ENCODE data around the gene CRIP1. TPM values are rescaled to one million over a fixed set of nuclear protein-coding genes. Genes with fewer than 3 reads are reported as not detected.

Gene CRIP1
- total RNA-seq, 1 experiment from 2014 or later = 6.9 TPM

DNA sequence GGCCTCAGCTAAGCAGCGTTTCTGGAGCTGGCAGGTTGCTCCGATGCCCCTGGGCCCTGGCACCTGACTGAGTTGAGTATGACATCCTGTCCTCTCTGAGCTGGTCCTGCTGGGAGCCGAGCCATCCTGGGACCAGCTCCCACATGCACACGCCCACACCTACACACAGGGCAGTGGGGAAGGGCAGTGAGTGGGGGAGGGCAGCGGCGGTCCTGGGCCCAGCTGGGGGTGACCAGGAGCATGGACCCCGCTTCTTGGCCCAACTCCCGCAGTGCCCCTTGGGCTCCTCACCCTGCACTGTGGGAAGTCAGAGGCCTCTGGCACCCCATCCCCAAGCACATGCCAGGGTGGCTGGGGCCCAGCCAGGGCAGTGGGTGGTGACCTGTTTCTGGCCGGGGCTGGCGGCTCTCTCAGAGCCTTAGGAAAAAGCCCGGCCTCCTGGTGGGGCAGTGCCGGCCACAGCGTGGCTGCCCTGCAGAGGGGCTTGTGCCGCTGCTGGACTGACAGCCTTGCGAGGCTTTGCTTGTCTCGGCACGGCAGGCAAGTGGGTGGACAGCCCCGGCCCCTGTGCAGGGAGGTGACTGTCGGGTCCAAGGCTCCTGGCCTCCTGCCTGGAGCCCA lies 18.0 kb upstream of the CRIP1 start:
- no CpG with 5 or more reads among the region's 19 CpGs for WGBS (ENCODE audit: extremely low coverage, insufficient read length, low lambda C conversion rate)
- no peak overlapping the region for H3K18ac ChIP-seq (ENCODE audit: insufficient read length, low read depth, low read length)
- TF ChIP-seq, protein P1, sequence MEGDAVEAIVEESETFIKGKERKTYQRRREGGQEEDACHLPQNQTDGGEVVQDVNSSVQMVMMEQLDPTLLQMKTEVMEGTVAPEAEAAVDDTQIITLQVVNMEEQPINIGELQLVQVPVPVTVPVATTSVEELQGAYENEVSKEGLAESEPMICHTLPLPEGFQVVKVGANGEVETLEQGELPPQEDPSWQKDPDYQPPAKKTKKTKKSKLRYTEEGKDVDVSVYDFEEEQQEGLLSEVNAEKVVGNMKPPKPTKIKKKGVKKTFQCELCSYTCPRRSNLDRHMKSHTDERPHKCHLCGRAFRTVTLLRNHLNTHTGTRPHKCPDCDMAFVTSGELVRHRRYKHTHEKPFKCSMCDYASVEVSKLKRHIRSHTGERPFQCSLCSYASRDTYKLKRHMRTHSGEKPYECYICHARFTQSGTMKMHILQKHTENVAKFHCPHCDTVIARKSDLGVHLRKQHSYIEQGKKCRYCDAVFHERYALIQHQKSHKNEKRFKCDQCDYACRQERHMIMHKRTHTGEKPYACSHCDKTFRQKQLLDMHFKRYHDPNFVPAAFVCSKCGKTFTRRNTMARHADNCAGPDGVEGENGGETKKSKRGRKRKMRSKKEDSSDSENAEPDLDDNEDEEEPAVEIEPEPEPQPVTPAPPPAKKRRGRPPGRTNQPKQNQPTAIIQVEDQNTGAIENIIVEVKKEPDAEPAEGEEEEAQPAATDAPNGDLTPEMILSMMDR (conservative IDR thresholded peaks at IDR 0.05) = no peak
- no peak overlapping the region for H4K8ac ChIP-seq (replicated peaks; ENCODE audit: insufficient read length, low read depth, low read length)
- DNase-seq = no peak
- Mint-ChIP-seq H3K27me3 (ENCODE audit: low read depth) (no peaks in the 10 kb centered on the region), H3K4me3 (no peak overlapping the region), H3K4me1 (peaks cover 2 to 7% of the 10 kb centered on the region in 2 experiments; a peak in 2 of 4 replicates), H3K36me3 (ENCODE audit: insufficient read depth in 1 of 3, low read depth in 3 of 3) (peaks cover 3 to 15% (median 11%) of the 10 kb centered on the region in 3 experiments; a peak in 5 of 7 replicates), H3K9me3 (no peaks in the 10 kb centered on the region), H3K27ac (no peak overlapping the region)
- no peaks in the 10 kb centered on the region for H3K79me1 ChIP-seq (ENCODE audit: insufficient read depth, low read depth, low read length, poor library complexity, severe bottlenecking)
- no peak overlapping the region for H4K91ac ChIP-seq (ENCODE audit: insufficient read length, low read depth, low read length)
- H3K4me2 ChIP-seq (ENCODE audit: insufficient read depth, insufficient read length, low read length) = no peak overlapping the region
- no peak overlapping the region for H3K56ac ChIP-seq (ENCODE audit: insufficient read length, low read depth, low read length)
- no peak overlapping the region for H2AK5ac ChIP-seq (ENCODE audit: insufficient read length, low read length)
- H4K5ac ChIP-seq (ENCODE audit: insufficient read length, low read depth, low read length) = no peak overlapping the region
- no peaks in the 10 kb centered on the region for H3K23me2 ChIP-seq (ENCODE audit: insufficient read length, low read depth, low read length, poor library complexity, severe bottlenecking)
- no peak overlapping the region for H2BK20ac ChIP-seq (ENCODE audit: low read depth, low read length, poor library complexity, severe bottlenecking)
- no peak overlapping the region for H2BK15ac ChIP-seq (ENCODE audit: low read depth, low read length)
- no peaks in the 10 kb centered on the region for H4K20me1 ChIP-seq (ENCODE audit: control insufficient read depth, insufficient read depth, insufficient read length)
- H3K4ac ChIP-seq (ENCODE audit: low read depth, low read length) = no peak overlapping the region
- no peaks in the 10 kb centered on the region for H3K27me3 ChIP-seq (ENCODE audit: insufficient read depth, low read length)
- H2BK120ac ChIP-seq (ENCODE audit: low read depth, low read length, poor library complexity, severe bottlenecking) = no peak overlapping the region
- H3K9ac ChIP-seq (ENCODE audit: extremely low read depth, insufficient read length, low read length) = no peak overlapping the region
- no peak overlapping the region for H2AFZ ChIP-seq (ENCODE audit: low read length)
- no peak overlapping the region for H3T11ph ChIP-seq (ENCODE audit: low read length)
- H2BK5ac ChIP-seq (ENCODE audit: insufficient read length, low read length) = no peak overlapping the region
- H2BK12ac ChIP-seq (ENCODE audit: insufficient read length, low read depth, low read length) = no peak overlapping the region
- H3K4me1 ChIP-seq (ENCODE audit: insufficient read depth, low read length) = no peaks in the 10 kb centered on the region; the same call in 1 of the 2 replicates
- no peak overlapping the region for H3K27ac ChIP-seq (ENCODE audit: insufficient read length, low read depth, low read length)
- H3K23ac ChIP-seq (ENCODE audit: insufficient read length, low read depth, low read length) = no peak overlapping the region
- no peaks in the 10 kb centered on the region for H3K9me3 ChIP-seq (ENCODE audit: control insufficient read depth, low read depth, low read length)
- no peaks in the 10 kb centered on the region for H3K79me2 ChIP-seq (ENCODE audit: insufficient read depth, low read length)
- no peak overlapping the region for H3K14ac ChIP-seq (ENCODE audit: insufficient read depth, low read length)
